A204.1 (cell line): Measurements from ENCODE around the gene TCF3.
A peak's percentile ranks its signal among the peaks of the same experiment; 100 is the strongest.

ENCODE experiments used
- FAIRE-seq: peaks from 2 replicates; lab custom pipeline; 2012; peaks lifted over from hg19 to GRCh38; lab: Jason Lieb, UNC

Gene TCF3

DNA sequence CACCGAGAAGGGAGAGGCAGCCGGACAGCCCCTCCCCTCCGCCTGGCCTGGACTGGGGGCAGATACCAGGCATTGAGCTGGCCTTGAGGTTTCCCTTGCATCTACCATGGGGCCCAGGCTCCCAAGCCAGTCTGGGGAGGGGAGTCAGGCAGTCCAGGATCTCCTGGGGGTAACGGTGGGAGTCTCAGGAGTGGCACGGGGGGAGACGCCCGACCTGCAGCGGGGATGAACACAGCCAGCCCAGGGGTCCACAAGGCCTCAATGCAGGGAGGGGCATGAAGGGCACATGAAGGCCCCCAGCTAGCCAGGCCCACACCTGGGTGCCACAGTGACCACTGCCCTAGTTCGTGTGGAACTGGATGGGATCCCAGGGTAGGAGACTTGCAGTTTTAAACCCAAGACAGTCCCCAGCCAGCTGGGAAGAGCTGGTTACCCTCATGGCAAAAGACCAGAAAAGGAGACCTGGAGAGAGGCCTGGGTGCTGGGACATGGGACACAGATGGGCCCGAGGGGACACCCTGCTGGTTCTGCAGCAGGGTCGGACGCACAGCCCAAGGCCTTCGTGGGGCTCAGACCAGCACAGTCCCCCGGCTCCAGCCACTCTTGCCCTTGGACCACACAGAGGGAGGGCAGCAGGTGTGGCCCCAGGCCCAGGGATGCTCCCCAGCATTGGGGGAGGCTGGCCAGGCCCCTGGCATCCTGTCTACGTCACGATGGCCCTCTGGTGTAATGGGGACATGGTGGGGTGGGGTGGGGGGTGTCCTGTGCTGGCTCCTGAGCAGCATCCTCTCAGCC, 42.5 kb downstream of the TCF3 start:
- no peak for FAIRE-seq

DNA sequence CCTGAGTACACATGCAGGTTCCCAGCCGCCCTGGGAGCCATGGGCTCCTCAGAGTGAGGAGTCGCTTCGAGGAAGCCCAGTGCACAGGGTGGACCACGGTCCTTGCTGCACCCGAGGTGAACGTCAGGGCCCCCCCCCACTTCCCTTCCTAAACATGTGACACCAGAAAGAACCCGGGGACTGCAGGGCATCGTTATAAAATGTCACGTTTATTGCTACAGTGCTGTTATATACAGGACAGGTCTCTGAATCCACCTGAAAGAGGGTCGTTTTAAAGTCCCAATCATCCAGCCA, 43.4 kb downstream of the TCF3 start:
- FAIRE-seq: no peak

DNA sequence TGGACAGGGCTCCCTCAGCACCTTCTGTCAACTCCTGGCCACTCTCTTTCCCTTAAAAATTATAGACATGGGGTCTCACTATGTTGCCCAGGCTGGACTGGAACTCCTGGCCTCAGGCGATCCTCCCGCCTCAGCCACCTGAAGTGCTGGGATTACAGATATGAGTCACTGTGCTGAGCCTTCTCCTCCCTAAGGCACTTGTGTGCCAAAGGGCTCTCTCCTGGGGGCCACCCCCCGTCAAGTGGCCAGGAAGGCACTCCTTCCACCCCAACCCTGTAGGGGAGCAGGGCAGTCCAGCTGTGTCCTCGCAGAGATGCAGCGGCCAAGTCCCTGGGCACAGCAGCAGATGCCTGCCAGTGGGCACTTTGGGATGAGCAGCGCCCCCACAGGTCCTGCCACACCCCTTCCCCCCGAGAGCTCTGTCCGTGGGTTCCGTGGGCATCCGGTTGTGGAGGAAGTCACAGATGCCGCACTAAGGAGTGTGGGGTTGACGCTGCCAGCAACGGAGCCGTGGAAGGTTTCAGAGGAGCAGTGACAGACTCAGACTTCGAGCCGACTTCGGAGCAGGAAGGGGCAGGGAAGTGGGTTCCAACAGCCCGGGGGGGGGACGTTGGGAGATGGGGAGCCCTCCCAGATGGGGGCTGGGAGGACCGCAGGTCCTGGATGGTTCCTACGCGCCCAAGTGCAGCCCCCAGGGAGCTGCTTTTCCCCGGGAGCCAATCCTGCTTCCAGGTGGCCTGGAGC, 43.9 kb downstream of the TCF3 start:
- no peak for FAIRE-seq

DNA sequence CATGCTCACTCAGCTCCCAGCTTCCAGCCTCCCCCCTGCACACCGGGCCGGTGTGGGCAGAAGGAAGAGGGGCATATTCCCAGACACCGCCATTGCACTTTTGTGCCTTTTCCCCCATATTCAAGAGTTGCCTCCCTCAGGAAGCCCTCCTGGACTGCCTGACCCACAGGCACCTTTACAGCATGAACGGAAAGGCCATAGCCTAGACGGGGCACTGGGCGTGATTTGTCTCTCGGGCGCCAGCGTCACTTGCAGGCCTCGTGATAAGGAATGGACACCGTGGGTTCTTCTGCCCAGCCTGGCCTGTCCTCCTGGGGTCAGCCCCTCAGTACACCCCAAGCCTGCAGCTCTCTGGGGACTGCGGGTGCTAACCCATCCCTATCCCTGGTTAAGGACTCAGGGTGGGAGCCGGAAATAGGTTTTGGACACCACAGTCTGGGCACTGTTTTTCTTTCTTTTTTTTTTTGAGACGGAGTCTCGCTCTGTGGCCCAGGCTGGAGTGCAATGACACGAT, 46.2 kb downstream of the TCF3 start:
- FAIRE-seq: no peak

DNA sequence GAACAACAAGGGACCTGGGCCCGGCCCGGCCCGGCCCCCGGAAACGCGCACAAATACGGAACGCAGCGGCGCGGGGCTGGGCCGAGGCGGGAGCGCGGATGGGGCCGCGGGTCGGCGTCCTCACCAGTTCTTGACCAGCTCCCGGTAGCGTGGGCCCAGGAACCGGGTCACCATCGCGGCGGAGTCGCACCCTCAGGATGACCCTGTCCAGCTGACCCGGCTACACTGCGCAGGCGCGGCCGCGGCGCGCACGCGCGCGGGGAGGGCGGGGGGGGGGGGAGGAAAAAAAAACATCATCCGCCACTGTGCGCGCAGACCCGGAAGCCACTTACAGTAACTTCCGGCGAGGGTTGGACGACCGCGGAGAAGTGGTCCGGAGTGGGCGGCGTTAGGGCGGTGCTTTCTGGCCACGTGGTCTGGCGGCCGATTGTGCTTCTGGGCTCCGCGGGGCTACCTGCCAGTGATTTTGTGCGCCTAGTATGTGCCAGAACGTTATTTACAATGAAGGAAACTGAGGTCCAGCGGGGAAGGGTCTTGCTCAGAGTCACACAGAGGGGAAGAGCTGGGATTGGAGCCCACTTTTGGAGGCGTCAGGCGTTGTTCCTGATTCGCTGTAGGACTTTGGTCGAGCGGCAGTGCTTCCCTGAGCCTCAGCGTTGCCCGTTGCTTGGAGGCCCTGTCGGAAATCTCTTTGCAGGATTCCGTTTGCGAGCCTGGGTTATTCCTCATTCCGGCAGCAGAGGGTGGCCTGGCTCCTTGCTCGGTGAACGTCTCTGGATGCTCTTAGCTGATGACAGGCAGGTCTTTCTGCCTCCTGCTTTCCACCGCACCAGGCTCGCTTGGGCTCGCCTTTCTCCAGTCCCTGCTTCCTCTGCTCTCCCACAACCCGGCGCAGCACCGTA, 46.9 kb downstream of the TCF3 start, which contains the start of gene UQCR11:
Gene UQCR11 (minus strand): TSS at position 227 of the 902 bp plus-strand sequence. CDS start 53 bp downstream, at position 174.
- peak; percentile 83 for FAIRE-seq

DNA sequence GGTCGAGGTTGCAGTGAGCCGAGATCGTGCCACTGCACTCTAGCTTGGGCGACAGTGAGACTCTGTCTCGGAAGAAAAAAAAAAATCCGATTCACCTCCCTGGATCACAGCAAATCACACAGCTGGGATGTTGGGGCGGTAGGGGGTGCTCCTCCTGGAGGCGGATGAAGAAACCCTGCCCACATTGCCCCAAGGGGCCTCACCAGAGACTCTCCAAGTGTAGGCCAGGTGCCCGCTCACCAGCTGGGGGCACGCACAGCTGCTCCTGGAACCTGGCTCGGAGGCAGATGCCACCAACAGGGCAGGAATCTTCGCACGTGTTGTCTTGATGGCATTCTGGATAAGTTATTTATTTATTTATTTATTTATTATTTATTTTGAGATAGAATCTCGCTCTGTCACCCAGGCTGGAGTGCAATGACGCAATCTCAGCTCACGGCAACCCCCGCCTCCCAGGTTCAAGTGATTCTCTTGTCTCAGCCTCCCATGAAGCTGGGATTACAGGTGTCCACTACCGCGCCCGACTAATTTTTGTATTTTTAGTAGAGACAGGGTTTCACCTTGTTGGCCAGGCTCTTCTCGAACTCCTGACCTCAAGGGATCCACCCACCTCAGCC, 50.2 kb downstream of the TCF3 start:
- no peak for FAIRE-seq

DNA sequence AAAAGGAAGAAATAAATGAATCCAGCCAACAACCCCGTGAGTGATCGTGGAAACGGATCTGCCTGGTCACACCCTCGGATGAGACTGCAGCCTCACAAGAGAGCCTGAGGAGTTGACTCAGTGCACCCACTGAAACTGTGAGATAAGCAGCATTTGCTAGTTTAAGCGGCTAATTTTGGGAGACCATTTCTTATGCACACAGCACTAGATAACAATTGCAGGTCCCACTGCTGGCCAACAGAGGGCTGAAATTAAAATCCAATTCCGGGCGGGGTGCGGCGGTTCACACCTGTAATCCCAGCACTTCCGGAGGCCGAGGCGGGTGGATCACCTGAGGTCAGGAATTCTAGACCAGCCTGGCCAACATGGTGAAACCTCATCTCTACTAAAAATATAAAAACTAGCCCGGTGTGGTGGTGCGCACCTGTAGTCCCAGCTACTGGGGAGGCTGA, 50.8 kb downstream of the TCF3 start:
- FAIRE-seq: no peak

DNA sequence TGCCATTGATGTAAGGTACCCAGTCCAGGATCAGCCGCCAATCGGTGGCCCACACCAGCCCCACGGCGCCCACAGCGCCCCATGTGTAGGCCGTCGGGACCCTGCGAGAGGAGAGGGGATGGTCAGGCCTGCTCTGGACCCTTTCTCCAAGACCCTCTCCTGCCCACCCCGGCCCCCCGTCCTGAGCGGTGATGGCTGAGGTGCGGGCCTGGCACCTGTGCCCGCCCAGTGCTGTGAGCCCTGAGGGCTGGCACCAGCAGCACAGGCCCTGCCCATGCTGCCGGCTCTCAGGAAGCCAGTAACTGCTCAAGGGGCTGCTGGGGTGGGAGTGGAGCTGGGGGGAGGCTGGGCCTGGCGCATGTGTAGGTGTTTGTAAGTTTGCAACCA, 53.0 kb downstream of the TCF3 start:
- no peak for FAIRE-seq

DNA sequence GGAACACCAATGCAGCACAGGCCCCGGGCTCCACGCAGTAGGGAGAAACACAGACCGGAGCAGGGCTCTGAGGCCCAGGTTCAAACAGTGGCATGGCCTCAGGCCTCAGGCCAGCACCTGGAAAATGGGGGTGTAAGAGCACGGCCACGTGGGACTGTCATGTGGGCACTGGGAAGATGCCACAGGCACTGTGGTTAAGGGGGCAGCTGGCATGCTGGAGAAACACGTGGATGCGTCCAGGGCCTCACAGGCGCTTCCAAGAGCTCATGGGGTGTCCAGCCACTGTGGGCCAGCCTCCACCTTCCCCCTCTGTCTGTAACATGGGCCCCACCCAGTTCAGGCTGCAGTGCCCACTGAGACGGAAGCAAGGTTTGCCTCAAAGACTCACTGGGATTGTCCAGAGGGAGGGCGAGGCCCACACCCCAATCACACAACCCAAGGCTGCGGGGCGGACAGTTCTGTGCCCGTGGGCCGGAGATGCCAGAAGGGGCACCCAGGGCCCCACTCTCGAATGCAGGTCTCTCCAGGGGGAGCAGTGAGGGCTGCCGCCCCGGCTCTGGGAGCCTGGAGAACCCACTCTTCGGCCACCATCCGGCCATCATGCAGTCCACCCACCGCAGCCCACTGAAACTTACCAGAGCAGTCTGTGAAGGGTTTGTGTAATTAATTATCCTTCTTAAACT, 53.5 kb downstream of the TCF3 start:
- FAIRE-seq: no peak

DNA sequence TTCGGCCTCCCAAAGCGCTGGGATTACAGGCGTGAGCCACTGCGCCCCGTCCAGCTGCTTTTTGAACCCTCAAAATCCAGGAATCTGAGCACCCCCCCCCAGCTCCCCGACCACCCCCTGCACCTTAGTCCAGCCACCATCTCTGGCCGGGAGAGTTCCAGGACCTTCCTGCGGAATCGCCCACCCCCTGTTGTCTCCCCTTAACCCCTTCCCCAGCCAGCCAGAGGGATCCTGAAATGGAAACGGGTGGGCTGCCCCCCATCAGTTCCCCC, 59.0 kb downstream of the TCF3 start:
- no peak for FAIRE-seq

DNA sequence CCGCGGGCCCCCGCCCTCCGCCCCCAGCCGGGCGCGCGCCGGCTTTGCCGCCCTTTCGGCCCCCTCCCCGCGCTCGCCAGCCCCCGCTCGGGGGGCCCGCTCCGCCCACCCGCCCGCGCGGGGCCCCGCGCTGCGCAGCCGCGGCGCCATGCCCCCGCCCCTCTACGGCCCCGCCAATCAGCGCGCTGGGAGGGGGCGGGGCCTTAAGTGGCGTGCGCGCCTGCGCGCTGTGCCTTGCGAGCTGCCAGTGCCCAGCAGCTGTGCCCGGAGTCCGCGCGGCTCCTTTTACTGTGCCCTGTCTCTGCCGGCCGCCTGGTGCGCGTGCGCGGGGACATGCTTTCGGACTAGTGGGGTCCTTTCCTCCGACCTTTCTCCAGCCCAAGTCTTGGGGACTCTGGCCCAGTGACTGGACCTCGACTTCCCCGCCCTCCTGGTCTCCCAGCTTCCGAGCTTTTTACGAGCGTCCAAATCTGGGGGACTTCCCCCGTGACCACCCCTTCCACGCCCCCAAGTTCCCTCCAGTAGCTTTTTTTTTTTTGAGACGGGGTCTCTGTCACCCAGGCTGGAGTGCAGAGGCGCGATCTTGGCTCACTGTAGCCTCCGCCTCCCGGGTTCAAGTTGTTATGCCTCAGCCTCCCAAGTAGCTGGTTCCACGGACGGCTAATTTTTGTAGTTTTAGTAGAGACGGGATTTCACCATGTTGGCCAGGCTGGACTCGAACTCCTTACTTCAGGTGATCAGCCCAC, 59.5 kb downstream of the TCF3 start, which contains the start of gene MBD3:
Gene MBD3 (minus strand): TSS at position 111 of the 746 bp plus-strand sequence. CDS start 234 bp downstream, outside the sequence.
- FAIRE-seq: no peak

DNA sequence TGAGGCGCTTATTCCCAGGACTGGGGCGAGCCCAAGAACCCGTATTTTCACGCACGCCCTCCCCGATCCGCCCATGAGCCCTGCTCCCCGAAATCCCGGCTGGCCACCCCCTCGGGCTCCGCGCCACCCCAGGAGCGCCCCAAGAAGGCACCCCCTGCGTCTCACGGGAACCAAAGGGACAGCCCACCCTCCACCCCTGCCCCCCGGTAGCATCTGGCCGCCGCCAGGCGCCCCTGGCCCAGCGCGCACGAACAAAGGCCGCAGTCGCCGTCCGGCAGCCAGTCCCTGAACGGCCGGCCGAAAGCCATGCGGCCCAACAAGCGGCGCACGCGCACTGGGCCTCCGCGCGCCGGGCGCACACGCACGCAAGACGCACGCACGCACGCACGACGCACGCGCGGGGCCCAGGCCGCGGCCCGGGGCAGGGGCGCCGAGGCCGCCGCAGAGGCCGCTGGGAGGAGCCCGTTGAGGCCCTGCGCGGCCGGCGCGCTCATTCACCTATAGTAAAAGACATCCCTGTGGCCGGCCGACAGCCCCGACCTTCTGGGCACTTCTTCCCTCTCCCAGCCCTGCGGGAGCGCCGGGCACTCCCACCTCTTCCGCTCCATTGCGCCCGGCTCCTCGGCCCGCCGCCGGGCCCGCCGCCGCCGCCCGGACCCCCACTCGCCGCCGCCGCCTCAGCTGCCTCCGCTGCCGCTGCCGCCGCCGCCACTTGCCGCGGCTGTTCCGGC, 60.2 kb downstream of the TCF3 start:
- no peak for FAIRE-seq

DNA sequence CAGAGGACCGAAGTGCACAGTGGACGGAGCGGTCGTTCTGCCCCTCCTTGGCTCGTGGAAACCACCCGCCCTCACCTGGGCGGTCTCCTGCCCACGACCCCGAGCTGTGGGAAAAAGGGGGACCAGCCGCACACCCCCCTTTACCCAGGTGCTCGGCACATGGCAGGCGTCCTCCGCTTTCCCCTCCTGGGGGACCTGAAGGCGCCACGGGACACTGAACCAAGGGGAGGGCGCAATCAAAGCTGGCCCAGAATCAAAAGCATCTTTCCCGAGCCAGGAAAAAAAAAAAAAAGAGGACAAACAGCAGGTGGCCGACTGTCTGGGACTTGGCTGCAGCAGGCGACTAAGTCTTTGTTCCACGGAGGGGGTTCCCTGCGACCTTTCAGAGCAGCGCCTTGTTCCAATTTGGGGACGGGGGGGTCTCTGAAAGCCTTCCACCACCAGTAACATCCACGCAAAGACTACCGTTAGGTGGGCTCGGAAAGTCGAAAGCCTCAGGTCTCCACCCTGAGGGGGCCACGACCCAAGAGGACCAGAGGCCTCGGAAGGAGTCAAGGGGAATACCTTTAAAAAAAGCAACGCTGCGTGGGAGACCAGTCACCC, 60.9 kb downstream of the TCF3 start:
- no peak for FAIRE-seq

DNA sequence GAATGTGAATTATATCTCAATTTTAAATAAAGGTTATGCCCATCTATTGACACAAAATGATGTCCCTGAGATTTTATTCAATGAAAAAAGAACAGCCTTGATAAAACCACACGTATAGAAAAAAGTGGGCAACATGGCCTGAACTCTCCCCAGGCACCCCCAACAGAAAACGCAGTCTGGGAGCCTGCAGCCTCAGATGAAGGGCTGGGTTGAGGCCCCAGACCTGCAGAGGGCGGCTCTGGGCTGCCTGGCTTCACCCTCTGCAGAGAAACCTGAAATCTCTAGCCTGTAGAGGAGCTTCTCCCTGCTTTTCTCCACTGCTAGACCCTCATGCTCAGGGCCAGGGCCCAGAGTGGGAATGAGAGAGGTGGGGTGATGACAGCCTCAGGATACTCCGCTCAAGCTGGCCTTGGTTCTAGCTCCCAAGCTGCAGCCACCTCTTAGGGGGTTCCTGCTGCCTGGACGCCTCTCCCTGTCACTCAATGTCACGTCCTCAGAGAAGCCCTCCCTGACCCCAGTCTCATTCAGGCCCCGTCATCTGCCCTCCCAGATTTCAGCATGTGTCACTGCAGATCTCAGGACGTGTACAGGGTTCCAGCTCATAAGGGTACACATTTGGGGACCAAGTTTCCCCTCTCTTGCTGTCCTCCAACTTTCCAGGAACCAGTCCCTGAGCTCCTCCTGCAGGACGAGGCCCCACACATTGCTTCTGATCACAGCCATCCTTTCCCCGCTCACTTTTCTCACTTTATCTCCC, 61.6 kb downstream of the TCF3 start:
- no peak for FAIRE-seq

DNA sequence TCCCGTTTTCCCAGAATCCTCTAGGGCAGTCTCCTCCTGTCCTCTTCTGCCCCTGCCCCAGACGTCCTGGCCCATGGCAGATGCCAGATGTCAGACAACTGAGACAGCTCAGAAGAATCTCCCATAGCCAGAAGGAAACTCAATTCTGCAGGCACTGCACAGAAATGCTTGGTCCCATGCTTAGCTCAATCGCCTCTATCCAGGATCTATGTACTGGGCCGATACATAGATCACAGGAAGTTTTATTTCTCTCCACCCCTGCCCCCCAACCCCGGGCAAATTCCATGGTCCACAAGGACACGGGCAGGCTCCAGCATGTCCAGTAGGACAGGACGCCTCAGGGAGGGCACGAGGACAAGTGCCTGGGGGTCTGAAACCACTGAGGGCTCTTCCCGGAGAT, 64.5 kb downstream of the TCF3 start:
- no peak for FAIRE-seq

DNA sequence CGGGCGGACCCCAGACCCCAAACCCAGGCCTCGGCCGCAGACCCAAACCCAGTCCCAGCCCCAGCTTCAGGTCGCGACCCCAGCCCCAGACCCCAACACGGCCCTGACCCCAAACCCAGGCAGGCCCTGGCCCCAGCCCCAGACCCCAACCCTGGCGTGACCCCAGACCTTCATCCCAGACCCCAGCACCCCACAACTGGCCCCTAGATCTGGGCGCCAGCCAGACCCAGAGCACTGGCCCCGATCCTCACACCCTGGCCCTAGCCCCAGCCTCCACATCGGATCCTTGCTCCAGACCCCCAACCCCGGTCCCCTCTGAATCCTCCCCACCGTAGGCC, 67.2 kb downstream of the TCF3 start:
- FAIRE-seq: no peak

DNA sequence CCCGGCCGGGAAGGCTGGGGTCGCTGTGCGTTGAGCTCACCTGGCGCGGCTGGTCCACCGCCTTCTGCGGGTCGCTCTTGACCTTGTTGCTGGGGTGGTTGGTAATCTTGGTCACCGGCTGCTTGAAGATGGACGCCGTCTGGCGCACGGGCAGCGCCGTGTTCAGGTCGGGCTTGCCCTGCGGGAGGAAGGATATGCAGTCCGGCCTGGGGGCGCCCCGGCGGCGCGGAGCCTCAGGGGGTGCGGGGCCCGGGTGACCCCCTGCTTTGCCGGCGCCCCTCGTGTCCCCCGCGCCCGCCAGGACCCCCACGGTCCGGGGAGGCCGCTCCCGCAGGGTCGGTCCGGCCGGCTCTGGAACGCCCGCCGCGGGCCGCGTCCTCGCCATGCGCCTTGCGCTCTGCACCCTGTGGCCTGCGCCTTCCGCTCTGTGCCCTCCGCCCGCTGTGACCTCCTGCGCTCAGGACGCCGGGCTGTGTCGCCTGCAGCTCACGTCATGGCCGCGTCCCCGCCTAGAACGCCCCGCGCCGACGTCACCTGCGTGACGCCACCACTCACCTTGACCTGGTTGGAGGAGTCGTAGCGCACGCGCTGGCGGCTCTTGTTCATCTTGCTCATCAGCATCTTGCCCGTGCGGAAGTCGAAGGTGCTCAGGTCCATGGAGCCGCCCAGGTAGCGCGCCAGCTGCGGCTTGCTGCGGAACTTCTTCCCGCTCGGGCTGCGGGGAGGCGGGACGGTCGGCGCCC, 67.7 kb downstream of the TCF3 start:
- no peak for FAIRE-seq

DNA sequence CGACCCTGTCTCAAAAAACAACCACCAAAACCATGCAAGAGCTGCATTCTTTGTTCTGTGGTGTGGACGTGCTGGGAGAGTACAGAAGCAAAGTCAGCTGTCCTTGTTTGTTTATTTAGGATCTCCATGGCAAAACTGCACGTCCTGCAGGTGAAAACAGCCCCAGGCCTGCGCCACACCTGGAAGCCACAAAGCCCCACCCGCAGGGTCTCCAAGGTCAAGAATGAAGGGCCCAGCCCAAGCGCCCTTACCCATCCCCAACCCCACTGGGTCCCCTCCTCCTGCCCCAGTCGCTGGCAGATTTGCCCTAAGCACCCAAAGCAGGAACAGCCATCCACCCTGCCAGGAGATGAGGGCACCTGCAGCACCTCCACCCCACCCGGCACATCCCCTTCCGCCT, 70.2 kb downstream of the TCF3 start:
- no peak for FAIRE-seq
